Measurements from ENCODE around the gene TEX9.
"Not testable (repeated sequence)": the region's sequence is repeated elsewhere in the genome, so short reads cannot be mapped to it uniquely, and the experiment has no call there.

TEX9 gene

GRCh38 chr15:56411122-56411749, 46.0 kb downstream of the TEX9 start:
- no peak overlapping the region for H3K4me3 ChIP-seq (ENCODE audit: low read length)
- H3K27me3 ChIP-seq (ENCODE audit: control insufficient read depth, insufficient read depth, low read length): no peaks in the 10 kb centered on the region
- no peaks in the 10 kb centered on the region for H3K36me3 ChIP-seq (ENCODE audit: control insufficient read depth, insufficient read depth, low read length)
- no peaks in the 10 kb centered on the region for H3K9me3 ChIP-seq (ENCODE audit: control insufficient read depth, low read length)
- H3K9ac ChIP-seq (ENCODE audit: low read length): no peak overlapping the region
- no peaks in the 10 kb centered on the region for H3K4me1 ChIP-seq (ENCODE audit: control insufficient read depth, insufficient read depth, low read length)

GRCh38 chr15:56413114-56413733, 48.0 kb downstream of the TEX9 start:
- not testable (repeated sequence) for H3K9ac ChIP-seq (ENCODE audit: low read length); H3K4me3 ChIP-seq (ENCODE audit: low read length); H3K27me3 ChIP-seq (ENCODE audit: control insufficient read depth, insufficient read depth, low read length)

GRCh38 chr15:56425276-56425675, 60.0 kb downstream of the TEX9 start:
- Histone ChIP-seq H3K36me3 (ENCODE audit: control insufficient read depth, insufficient read depth, low read length) (no peaks in the 10 kb centered on the region), H3K4me3 (ENCODE audit: low read length) (no peak overlapping the region), H3K9ac (ENCODE audit: low read length) (no peak overlapping the region)

More at GRCh38 chr15:56413114-56413733, 48.0 kb downstream of the TEX9 start:
- H3K9me3 ChIP-seq (ENCODE audit: control insufficient read depth, low read length); H3K36me3 ChIP-seq (ENCODE audit: control insufficient read depth, insufficient read depth, low read length); H3K4me1 ChIP-seq (ENCODE audit: control insufficient read depth, insufficient read depth, low read length): not testable (repeated sequence)

GRCh38 chr15:56425976-56426375, 60.8 kb downstream of the TEX9 start:
- no peaks in the 10 kb centered on the region for H3K36me3 ChIP-seq (ENCODE audit: control insufficient read depth, insufficient read depth, low read length)
- H3K9ac ChIP-seq (ENCODE audit: low read length): no peak overlapping the region
- H3K27me3 ChIP-seq (ENCODE audit: control insufficient read depth, insufficient read depth, low read length): no peaks in the 10 kb centered on the region
- H3K4me3 ChIP-seq (ENCODE audit: low read length): no peak overlapping the region
- H3K4me1 ChIP-seq (ENCODE audit: control insufficient read depth, insufficient read depth, low read length): no peaks in the 10 kb centered on the region
- no peaks in the 10 kb centered on the region for H3K9me3 ChIP-seq (ENCODE audit: control insufficient read depth, low read length)

More at GRCh38 chr15:56425276-56425675, 60.0 kb downstream of the TEX9 start:
- H3K27me3 ChIP-seq (ENCODE audit: control insufficient read depth, insufficient read depth, low read length): no peaks in the 10 kb centered on the region
- H3K9me3 ChIP-seq (ENCODE audit: control insufficient read depth, low read length): no peaks in the 10 kb centered on the region
- no peaks in the 10 kb centered on the region for H3K4me1 ChIP-seq (ENCODE audit: control insufficient read depth, insufficient read depth, low read length)

- Histone ChIP-seq H3K4me1 (ENCODE audit: control insufficient read depth, insufficient read depth, low read length) (no peaks in the 10 kb centered on the region), H3K27me3 (ENCODE audit: control insufficient read depth, insufficient read depth, low read length) (no peaks in the 10 kb centered on the region), H3K36me3 (ENCODE audit: control insufficient read depth, insufficient read depth, low read length) (no peaks in the 10 kb centered on the region), H3K4me3 (ENCODE audit: low read length) (no peak overlapping the region), H3K9me3 (ENCODE audit: control insufficient read depth, low read length) (no peaks in the 10 kb centered on the region), H3K9ac (ENCODE audit: low read length) (no peak overlapping the region)
Observed at GRCh38 chr15:56428821-56429458, 63.7 kb downstream of the TEX9 start.

GRCh38 chr15:56432304-56432703, 67.1 kb downstream of the TEX9 start:
- H3K27me3 ChIP-seq (ENCODE audit: control insufficient read depth, insufficient read depth, low read length): no peaks in the 10 kb centered on the region
- H3K9me3 ChIP-seq (ENCODE audit: control insufficient read depth, low read length): no peaks in the 10 kb centered on the region
- H3K36me3 ChIP-seq (ENCODE audit: control insufficient read depth, insufficient read depth, low read length): no peaks in the 10 kb centered on the region
- no peaks in the 10 kb centered on the region for H3K4me1 ChIP-seq (ENCODE audit: control insufficient read depth, insufficient read depth, low read length)
- no peak overlapping the region for H3K9ac ChIP-seq (ENCODE audit: low read length)
- no peak overlapping the region for H3K4me3 ChIP-seq (ENCODE audit: low read length)

GRCh38 chr15:56440214-56440770, 75.1 kb downstream of the TEX9 start:
- no peak overlapping the region for H3K9ac ChIP-seq (ENCODE audit: low read length)
- no peaks in the 10 kb centered on the region for H3K4me1 ChIP-seq (ENCODE audit: control insufficient read depth, insufficient read depth, low read length)
- H3K36me3 ChIP-seq (ENCODE audit: control insufficient read depth, insufficient read depth, low read length): no peaks in the 10 kb centered on the region
- no peak overlapping the region for H3K4me3 ChIP-seq (ENCODE audit: low read length)
- no peaks in the 10 kb centered on the region for H3K9me3 ChIP-seq (ENCODE audit: control insufficient read depth, low read length)
- no peaks in the 10 kb centered on the region for H3K27me3 ChIP-seq (ENCODE audit: control insufficient read depth, insufficient read depth, low read length)

- no peak overlapping the region for H3K9ac ChIP-seq (ENCODE audit: low read length)
- H3K4me1 ChIP-seq (ENCODE audit: control insufficient read depth, insufficient read depth, low read length): no peaks in the 10 kb centered on the region
- no peak overlapping the region for H3K4me3 ChIP-seq (ENCODE audit: low read length)
- H3K9me3 ChIP-seq (ENCODE audit: control insufficient read depth, low read length): no peaks in the 10 kb centered on the region
- no peaks in the 10 kb centered on the region for H3K27me3 ChIP-seq (ENCODE audit: control insufficient read depth, insufficient read depth, low read length)
- H3K36me3 ChIP-seq (ENCODE audit: control insufficient read depth, insufficient read depth, low read length): no peaks in the 10 kb centered on the region
Observed at GRCh38 chr15:56442354-56442753, 77.1 kb downstream of the TEX9 start.

- H3K36me3 ChIP-seq (ENCODE audit: control insufficient read depth, insufficient read depth, low read length): no peaks in the 10 kb centered on the region
- no peak overlapping the region for H3K9ac ChIP-seq (ENCODE audit: low read length)
- no peaks in the 10 kb centered on the region for H3K27me3 ChIP-seq (ENCODE audit: control insufficient read depth, insufficient read depth, low read length)
- H3K4me1 ChIP-seq (ENCODE audit: control insufficient read depth, insufficient read depth, low read length): no peaks in the 10 kb centered on the region
- H3K4me3 ChIP-seq (ENCODE audit: low read length): no peak overlapping the region
- no peaks in the 10 kb centered on the region for H3K9me3 ChIP-seq (ENCODE audit: control insufficient read depth, low read length)
Observed at GRCh38 chr15:56445746-56446145, 80.5 kb downstream of the TEX9 start.

- no peaks in the 10 kb centered on the region for H3K9me3 ChIP-seq (ENCODE audit: control insufficient read depth, low read length)
- no peaks in the 10 kb centered on the region for H3K36me3 ChIP-seq (ENCODE audit: control insufficient read depth, insufficient read depth, low read length)
- no peaks in the 10 kb centered on the region for H3K27me3 ChIP-seq (ENCODE audit: control insufficient read depth, insufficient read depth, low read length)
- H3K4me3 ChIP-seq (ENCODE audit: low read length): no peak overlapping the region
- H3K9ac ChIP-seq (ENCODE audit: low read length): no peak overlapping the region
- H3K4me1 ChIP-seq (ENCODE audit: control insufficient read depth, insufficient read depth, low read length): no peaks in the 10 kb centered on the region
Observed at GRCh38 chr15:56454836-56455235, 89.6 kb downstream of the TEX9 start.

- Histone ChIP-seq H3K4me1 (ENCODE audit: control insufficient read depth, insufficient read depth, low read length) (no peaks in the 10 kb centered on the region), H3K9ac (ENCODE audit: low read length) (no peak overlapping the region), H3K4me3 (ENCODE audit: low read length) (no peak overlapping the region), H3K27me3 (ENCODE audit: control insufficient read depth, insufficient read depth, low read length) (no peaks in the 10 kb centered on the region), H3K9me3 (ENCODE audit: control insufficient read depth, low read length) (no peaks in the 10 kb centered on the region), H3K36me3 (ENCODE audit: control insufficient read depth, insufficient read depth, low read length) (no peaks in the 10 kb centered on the region)
Observed at GRCh38 chr15:56456229-56456628, 91.0 kb downstream of the TEX9 start.

- no peaks in the 10 kb centered on the region for H3K27me3 ChIP-seq (ENCODE audit: control insufficient read depth, insufficient read depth, low read length)
- no peaks in the 10 kb centered on the region for H3K9me3 ChIP-seq (ENCODE audit: control insufficient read depth, low read length)
- H3K4me3 ChIP-seq (ENCODE audit: low read length): no peak overlapping the region
- H3K4me1 ChIP-seq (ENCODE audit: control insufficient read depth, insufficient read depth, low read length): no peaks in the 10 kb centered on the region
- no peaks in the 10 kb centered on the region for H3K36me3 ChIP-seq (ENCODE audit: control insufficient read depth, insufficient read depth, low read length)
- no peak overlapping the region for H3K9ac ChIP-seq (ENCODE audit: low read length)
Observed at GRCh38 chr15:56459096-56459495, 93.9 kb downstream of the TEX9 start.
